K562 (cell line): ENCODE data around the gene FKBP2. TPM values are rescaled to one million over a fixed set of nuclear protein-coding genes. Genes with fewer than 3 reads are reported as not detected.

ENCODE experiments used
- ARID1B ChIP-seq: fragments of 450-650 bp; IDR thresholded peaks from 2 replicates; pipeline ENCODE4 v1.6.1; 2016; ENCODE audit warnings: antibody characterized with exemption, mild to moderate bottlenecking, inconsistent platforms
- CBFB ChIP-seq: sonication (generic); formaldehyde crosslinking; IDR thresholded peaks from 2 replicates; pipeline ENCODE4 v1.4.0; 2020; ENCODE audit warnings: mild to moderate bottlenecking, missing genetic modification reagents
- CBX8 ChIP-seq: fragments of 200-600 bp; sonication (generic); IDR thresholded peaks from 2 replicates; pipeline ENCODE4 v1.6.1; 2012; ENCODE audit warnings: borderline replicate concordance, mixed run types, low read depth, mild to moderate bottlenecking, moderate library complexity, mixed read lengths, low read length, control low read depth, inconsistent platforms; ENCODE audit not compliant: poor library complexity, severe bottlenecking; ENCODE audit errors: extremely low read depth
- ELF1 ChIP-seq: fragments of 200-800 bp; sonication (Bioruptor generic); IDR thresholded peaks from 2 replicates; pipeline ENCODE4 v1.6.1; 2016; ENCODE audit warnings: missing genetic modification characterization, missing compliant biosample characterization
- FOXJ2 ChIP-seq: fragments of 200-800 bp; sonication (Bioruptor generic); IDR thresholded peaks from 2 replicates; pipeline ENCODE4 v1.6.1; 2016; ENCODE audit warnings: missing genetic modification characterization, missing compliant biosample characterization
- KDM5B ChIP-seq: fragments of 200-600 bp; sonication (generic); IDR thresholded peaks from 2 replicates; pipeline ENCODE4 v1.6.1; 2012; ENCODE audit warnings: low read depth, mild to moderate bottlenecking, moderate library complexity, low read length, control low read depth, inconsistent platforms; ENCODE audit not compliant: insufficient replicate concordance
- NFATC3 ChIP-seq: fragments of 450-650 bp; IDR thresholded peaks from 2 replicates; pipeline ENCODE4 v1.6.1; 2017; ENCODE audit warnings: mild to moderate bottlenecking
- NR2C1 ChIP-seq, 2 experiments: fragments of 450-650 bp; IDR thresholded peaks; 2 replicates each; pipeline ENCODE4 v1.6.1; 2017; ENCODE audit warnings: mild to moderate bottlenecking in 2 of 2, antibody characterized with exemption in 1 of 2, inconsistent platforms in 1 of 2, missing compliant biosample characterization in 1 of 2, missing genetic modification characterization in 1 of 2
- PHTF2 ChIP-seq: fragments of 250-450 bp; sonication (Bioruptor Pico); IDR thresholded peaks from 2 replicates; pipeline ENCODE4 v1.5.0; 2021; ENCODE audit warnings: mild to moderate bottlenecking
- RBM14 ChIP-seq: fragments of 200-400 bp; formaldehyde crosslinking; IDR thresholded peaks from 2 replicates; pipeline ENCODE4 v1.6.1; 2018; ENCODE audit warnings: low read depth, mild to moderate bottlenecking, low read length, moderate library complexity, borderline replicate concordance; ENCODE audit not compliant: insufficient read depth
- RFX5 ChIP-seq: IDR thresholded peaks from 2 replicates; pipeline ENCODE4 v1.6.1; 2011; ENCODE audit warnings: low read depth, mild to moderate bottlenecking, improper control_type of control experiment, low read length
- RHOXF2B ChIP-seq: fragments of 250-450 bp; sonication (Bioruptor Pico); conservative IDR thresholded peaks from 2 replicates; pipeline ENCODE4 v1.5.1; 2021
- TRIM24 ChIP-seq, 2 experiments: fragments of 450-650 bp; IDR thresholded peaks; 2 replicates each; pipeline ENCODE4 v1.6.1; 2016
- ZNF212 ChIP-seq: fragments of 450-650 bp; formaldehyde crosslinking; IDR thresholded peaks from 2 replicates; pipeline ENCODE4 v1.4.0; 2020; ENCODE audit warnings: mild to moderate bottlenecking
- ZNF224 ChIP-seq: sonication (generic); formaldehyde crosslinking; IDR thresholded peaks from 2 replicates; pipeline ENCODE4 v1.8.0; 2022; ENCODE audit warnings: mild to moderate bottlenecking, missing genetic modification reagents
- ZNF232 ChIP-seq: sonication (generic); formaldehyde crosslinking; IDR thresholded peaks from 2 replicates; pipeline ENCODE4 v1.8.0; 2022; ENCODE audit warnings: mild to moderate bottlenecking, missing genetic modification reagents
- polyA plus RNA-seq, 8 experiments: library from polyadenylated mRNA; depleted of rRNA in 4 of 8; stranded (reverse) in 5 of 8; unstranded in 3 of 8; fragments of >200 nt; fragmentation: Nextera tagmentation in 2 of 8; fragmentation: Illumina TruSeq in 1 of 8; extraction: Ambion mirVana in 2 of 8; extraction: Trizol in 1 of 8; gene quantifications; 2 replicates each; pipeline versions ENCODE4 v1.2.1 to v1.2.3, GENCODE V29; 2011 to 2014; ENCODE audit warnings: inconsistent platforms in 1 of 8, missing spikeins in 1 of 8
- total RNA-seq, 7 experiments: library from RNA; depleted of rRNA in 6 of 7; stranded (reverse); fragments of >200 nt in 6 of 7; fragmentation: Illumina TruSeq in 2 of 7; extraction: Trizol in 2 of 7; gene quantifications; 2 replicates each; pipeline versions ENCODE4 v1.2.1 to v1.2.3, GENCODE V29; 2011 to 2021; ENCODE audit warnings: low replicate concordance in 1 of 7
- TF ChIP-seq, protein P1 (sequence below): fragments of 250-450 bp; sonication (Bioruptor Pico); IDR thresholded peaks from 2 replicates; pipeline ENCODE4 v1.4.0; 2020; ENCODE audit warnings: mild to moderate bottlenecking, moderate library complexity, borderline replicate concordance
- TF ChIP-seq, protein P2 (sequence below): fragments of 450-650 bp; formaldehyde crosslinking; IDR thresholded peaks from 2 replicates; pipeline ENCODE4 v1.4.0; 2020; ENCODE audit warnings: mild to moderate bottlenecking, moderate library complexity
- TF ChIP-seq, protein P3 (sequence below), 2 experiments: fragments of 450-650 bp; IDR thresholded peaks; 2 replicates each; pipeline ENCODE4 v1.6.1; 2016
- TF ChIP-seq, protein P4 (sequence below): fragments of 250-450 bp; sonication (Bioruptor Pico); IDR thresholded peaks from 2 replicates; pipeline ENCODE4 v1.4.0; 2020; ENCODE audit warnings: borderline replicate concordance

Gene FKBP2
- total and polyA plus RNA-seq, 9 of the 15 experiments (the other 6 are each of a cell fraction or from before 2014, with no cell fraction given): 3.5 to 151 (median 58.1) TPM

DNA sequence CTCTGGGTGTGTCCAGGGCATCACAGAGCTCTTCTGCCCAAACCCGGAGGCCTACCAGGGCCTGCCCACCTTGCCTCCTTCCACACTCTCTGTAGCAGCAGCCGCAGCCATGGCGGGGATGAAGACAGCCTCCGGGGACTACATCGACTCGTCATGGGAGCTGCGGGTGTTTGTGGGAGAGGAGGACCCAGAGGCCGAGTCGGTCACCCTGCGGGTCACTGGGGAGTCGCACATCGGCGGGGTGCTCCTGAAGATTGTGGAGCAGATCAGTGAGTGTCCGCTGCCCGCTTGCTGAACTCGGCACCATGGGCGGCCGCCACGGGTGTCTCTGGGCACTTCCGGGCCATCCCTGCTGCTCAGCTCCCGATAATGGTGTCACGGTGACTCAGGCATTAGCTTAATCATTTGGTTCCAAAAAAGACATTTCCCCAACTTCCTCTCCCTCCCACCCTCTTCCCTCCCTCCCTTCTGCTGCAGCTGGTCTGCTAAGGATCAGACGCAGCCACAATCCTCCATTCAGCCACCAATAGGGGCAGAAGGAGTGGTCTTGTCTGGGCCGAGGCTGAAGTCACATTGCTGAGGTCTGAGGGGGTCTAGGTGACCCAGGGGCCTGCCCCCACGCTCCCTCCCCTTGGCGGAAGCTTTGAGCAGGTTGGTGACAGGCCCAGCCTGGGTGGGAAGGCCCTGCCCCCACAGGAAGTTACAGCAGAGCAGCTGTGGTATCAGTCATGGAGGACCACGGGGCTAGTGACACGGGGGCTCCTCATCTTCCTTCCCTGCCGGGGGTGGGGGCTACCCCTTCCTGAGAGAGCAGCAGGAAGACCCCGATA lies 33.4 kb upstream of the FKBP2 start (continued):
- TF ChIP-seq, protein P1, sequence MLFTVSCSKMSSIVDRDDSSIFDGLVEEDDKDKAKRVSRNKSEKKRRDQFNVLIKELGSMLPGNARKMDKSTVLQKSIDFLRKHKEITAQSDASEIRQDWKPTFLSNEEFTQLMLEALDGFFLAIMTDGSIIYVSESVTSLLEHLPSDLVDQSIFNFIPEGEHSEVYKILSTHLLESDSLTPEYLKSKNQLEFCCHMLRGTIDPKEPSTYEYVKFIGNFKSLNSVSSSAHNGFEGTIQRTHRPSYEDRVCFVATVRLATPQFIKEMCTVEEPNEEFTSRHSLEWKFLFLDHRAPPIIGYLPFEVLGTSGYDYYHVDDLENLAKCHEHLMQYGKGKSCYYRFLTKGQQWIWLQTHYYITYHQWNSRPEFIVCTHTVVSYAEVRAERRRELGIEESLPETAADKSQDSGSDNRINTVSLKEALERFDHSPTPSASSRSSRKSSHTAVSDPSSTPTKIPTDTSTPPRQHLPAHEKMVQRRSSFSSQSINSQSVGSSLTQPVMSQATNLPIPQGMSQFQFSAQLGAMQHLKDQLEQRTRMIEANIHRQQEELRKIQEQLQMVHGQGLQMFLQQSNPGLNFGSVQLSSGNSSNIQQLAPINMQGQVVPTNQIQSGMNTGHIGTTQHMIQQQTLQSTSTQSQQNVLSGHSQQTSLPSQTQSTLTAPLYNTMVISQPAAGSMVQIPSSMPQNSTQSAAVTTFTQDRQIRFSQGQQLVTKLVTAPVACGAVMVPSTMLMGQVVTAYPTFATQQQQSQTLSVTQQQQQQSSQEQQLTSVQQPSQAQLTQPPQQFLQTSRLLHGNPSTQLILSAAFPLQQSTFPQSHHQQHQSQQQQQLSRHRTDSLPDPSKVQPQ (CRISPR knock-in tag): no peak
- TF ChIP-seq KDM5B (peak; percentile 45), PHTF2 (CRISPR knock-in tag) (no peak), ARID1B (peak; percentile 88), CBFB (CRISPR knock-in tag) (peak; percentile 30; the same call in 1 of the 2 replicates), FOXJ2 (tag) (0 out of 2 replicates have a peak, but pooled peaks have one; percentile 52), RBM14 (no peak), RFX5 (no peak), NR2C1 (IDR thresholded peaks at IDR 0.05) (no peak), NR2C1 (tag; IDR thresholded peaks at IDR 0.05) (peak; percentile 44; the same call in 1 of the 2 replicates), ZNF224 (CRISPR knock-in tag) (no peak), ELF1 (tag) (peak; percentile 89), ZNF232 (CRISPR knock-in tag) (no peak), TRIM24 (IDR thresholded peaks at IDR 0.05) (peak; percentile 5 to 61; a peak in 2 of 4 replicates), NFATC3 (no peak), RHOXF2B (no peak), CBX8 (no peak), ZNF212 (CRISPR knock-in tag) (no peak)
- TF ChIP-seq, protein P2, sequence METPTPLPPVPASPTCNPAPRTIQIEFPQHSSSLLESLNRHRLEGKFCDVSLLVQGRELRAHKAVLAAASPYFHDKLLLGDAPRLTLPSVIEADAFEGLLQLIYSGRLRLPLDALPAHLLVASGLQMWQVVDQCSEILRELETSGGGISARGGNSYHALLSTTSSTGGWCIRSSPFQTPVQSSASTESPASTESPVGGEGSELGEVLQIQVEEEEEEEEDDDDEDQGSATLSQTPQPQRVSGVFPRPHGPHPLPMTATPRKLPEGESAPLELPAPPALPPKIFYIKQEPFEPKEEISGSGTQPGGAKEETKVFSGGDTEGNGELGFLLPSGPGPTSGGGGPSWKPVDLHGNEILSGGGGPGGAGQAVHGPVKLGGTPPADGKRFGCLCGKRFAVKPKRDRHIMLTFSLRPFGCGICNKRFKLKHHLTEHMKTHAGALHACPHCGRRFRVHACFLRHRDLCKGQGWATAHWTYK (CRISPR knock-in tag): peak; percentile 50; the same call in 1 of the 2 replicates
- TF ChIP-seq, protein P3, sequence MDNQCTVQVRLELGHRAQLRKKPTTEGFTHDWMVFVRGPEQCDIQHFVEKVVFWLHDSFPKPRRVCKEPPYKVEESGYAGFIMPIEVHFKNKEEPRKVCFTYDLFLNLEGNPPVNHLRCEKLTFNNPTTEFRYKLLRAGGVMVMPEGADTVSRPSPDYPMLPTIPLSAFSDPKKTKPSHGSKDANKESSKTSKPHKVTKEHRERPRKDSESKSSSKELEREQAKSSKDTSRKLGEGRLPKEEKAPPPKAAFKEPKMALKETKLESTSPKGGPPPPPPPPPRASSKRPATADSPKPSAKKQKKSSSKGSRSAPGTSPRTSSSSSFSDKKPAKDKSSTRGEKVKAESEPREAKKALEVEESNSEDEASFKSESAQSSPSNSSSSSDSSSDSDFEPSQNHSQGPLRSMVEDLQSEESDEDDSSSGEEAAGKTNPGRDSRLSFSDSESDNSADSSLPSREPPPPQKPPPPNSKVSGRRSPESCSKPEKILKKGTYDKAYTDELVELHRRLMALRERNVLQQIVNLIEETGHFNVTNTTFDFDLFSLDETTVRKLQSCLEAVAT (IDR thresholded peaks at IDR 0.05): peak in 1 of 2 experiments; percentile 18; a peak in 2 of 4 replicates
- TF ChIP-seq, protein P4, sequence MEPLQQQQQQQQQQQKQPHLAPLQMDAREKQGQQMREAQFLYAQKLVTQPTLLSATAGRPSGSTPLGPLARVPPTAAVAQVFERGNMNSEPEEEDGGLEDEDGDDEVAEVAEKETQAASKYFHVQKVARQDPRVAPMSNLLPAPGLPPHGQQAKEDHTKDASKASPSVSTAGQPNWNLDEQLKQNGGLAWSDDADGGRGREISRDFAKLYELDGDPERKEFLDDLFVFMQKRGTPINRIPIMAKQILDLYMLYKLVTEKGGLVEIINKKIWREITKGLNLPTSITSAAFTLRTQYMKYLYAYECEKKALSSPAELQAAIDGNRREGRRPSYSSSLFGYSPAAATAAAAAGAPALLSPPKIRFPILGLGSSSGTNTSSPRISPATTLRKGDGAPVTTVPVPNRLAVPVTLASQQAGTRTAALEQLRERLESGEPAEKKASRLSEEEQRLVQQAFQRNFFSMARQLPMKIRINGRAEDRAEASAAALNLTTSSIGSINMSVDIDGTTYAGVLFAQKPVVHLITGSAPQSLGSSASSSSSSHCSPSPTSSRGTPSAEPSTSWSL (CRISPR knock-in tag): no peak
